Mucosa of descending colon (tissue), 3 donors: ENCODE measurements around the gene VPS8. TPM values are rescaled to one million over a fixed set of nuclear protein-coding genes. Genes with fewer than 3 reads are reported as not detected.

Experiments
- ATAC-seq: fragments of 200-7000 bp; cut with Tn5 transposase; one replicate; pipeline ENCODE4 v1.9.1; 2020; ENCODE audit warnings: mild to moderate bottlenecking, moderate library complexity
- DNase-seq, 3 donors: peaks; one replicate each; pipeline ENCODE4 v3.0.0-alpha.2; 2020
- H3K36me3 ChIP-seq: fragments of 200-600 bp; one replicate; pipeline ENCODE4 v1.8.0; 2021; ENCODE audit warnings: low read depth, mild to moderate bottlenecking
- H3K4me1 ChIP-seq: fragments of 200-600 bp; one replicate; pipeline ENCODE4 v1.8.0; 2021; ENCODE audit warnings: low read depth, mild to moderate bottlenecking
- H3K4me3 ChIP-seq: fragments of 200-600 bp; one replicate; pipeline ENCODE4 v1.8.0; 2021; ENCODE audit warnings: mild to moderate bottlenecking
- H3K9me3 ChIP-seq: fragments of 200-600 bp; one replicate; pipeline ENCODE4 v1.8.0; 2021; ENCODE audit warnings: mild to moderate bottlenecking
- CTCF ChIP-seq: fragments of 200-600 bp; IDR thresholded peaks from one replicate; pipeline ENCODE4 v1.8.0; 2022; ENCODE audit warnings: antibody characterized with exemption, mild to moderate bottlenecking
- intact Hi-C, 2 donors: fragments of 100-400 bp; cut with DNase I in 1 of 2; cut with micrococcal nuclease in 1 of 2; formaldehyde crosslinking; loops; one replicate each; pipeline versions ENCODE4 v1.11.0 to v1.11.1; 2022; cut with DNase I, micrococcal nuclease
- total RNA-seq, 3 donors: library from RNA; stranded (reverse); fragmentation: NEBNext Ultra II Directional in 2 of 3; extraction: Animal tissue kit (Norgen Biotek cat#: 25700) in 2 of 3; gene quantifications; one replicate each; pipeline versions ENCODE4 v1.2.1 to v1.2.4, GENCODE V29; 2021 to 2023
- donor health status: DM: no; HTN: no; CAD: no; lungs with moderate emphysema.
- donor health status: DM: no; HTN: no; CAD: no.
- donor health status: DM: no; HTN: yes; CAD: no.

Gene VPS8
- total RNA-seq, 3 donors from 2014 or later, result 57.6 to 92.6 (median 74.7) TPM

DNA sequence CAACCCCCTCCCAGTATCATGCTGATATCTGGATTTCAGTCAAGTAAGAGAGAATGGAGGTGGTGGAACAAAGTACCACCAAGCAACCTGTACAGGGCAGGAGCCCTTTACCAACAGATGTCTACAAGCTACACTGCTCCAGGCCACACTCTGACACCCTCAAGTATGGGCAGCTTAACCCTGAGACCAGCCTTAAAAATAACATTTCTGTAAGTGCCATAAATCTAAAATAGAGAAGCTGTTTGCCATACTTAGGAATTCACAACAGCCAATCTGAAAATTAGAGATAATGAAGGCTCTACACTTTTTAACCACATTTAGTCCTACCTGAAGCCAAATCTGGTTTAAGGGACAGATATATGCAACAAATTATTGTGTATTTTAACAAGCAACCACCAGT, 281.1 kb downstream of the VPS8 start:
- no peak for TF ChIP-seq CTCF
- Histone ChIP-seq H3K36me3 (no peaks in the 10 kb centered on the region), H3K9me3 (no peaks in the 10 kb centered on the region), H3K4me3 (no peak overlapping the region), H3K4me1 (no peaks in the 10 kb centered on the region)
- intact Hi-C loops, result no loop called here
- ATAC-seq, result no peak
- no peak for DNase-seq

GRCh38 chr3:185094697-185095096, 282.7 kb downstream of the VPS8 start:
- no peaks in the 10 kb centered on the region for H3K9me3 ChIP-seq
- intact Hi-C loops, result no loop called here
- no peaks in the 10 kb centered on the region for H3K4me1 ChIP-seq
- ATAC-seq (no peak), DNase-seq (no peak)
- no peak overlapping the region for H3K4me3 ChIP-seq
- TF ChIP-seq CTCF, result no peak
- no peaks in the 10 kb centered on the region for H3K36me3 ChIP-seq

Other genes starting within 250 kb of the VPS8 start
- 10 to 100 TPM; 17.3 to 30.2 (median 24.4) TPM for gene MAGEF1, start 100.1 kb upstream of the VPS8 start, total RNA-seq